ENCODE measurements around the gene SLC16A12. TPM values are rescaled to one million over a fixed set of nuclear protein-coding genes. Genes with fewer than 3 reads are reported as not detected.

Gene SLC16A12
- total and polyA plus RNA-seq, 12 donors: 0.25 to 2.4 (median 0.53) TPM; not detected in 1

DNA sequence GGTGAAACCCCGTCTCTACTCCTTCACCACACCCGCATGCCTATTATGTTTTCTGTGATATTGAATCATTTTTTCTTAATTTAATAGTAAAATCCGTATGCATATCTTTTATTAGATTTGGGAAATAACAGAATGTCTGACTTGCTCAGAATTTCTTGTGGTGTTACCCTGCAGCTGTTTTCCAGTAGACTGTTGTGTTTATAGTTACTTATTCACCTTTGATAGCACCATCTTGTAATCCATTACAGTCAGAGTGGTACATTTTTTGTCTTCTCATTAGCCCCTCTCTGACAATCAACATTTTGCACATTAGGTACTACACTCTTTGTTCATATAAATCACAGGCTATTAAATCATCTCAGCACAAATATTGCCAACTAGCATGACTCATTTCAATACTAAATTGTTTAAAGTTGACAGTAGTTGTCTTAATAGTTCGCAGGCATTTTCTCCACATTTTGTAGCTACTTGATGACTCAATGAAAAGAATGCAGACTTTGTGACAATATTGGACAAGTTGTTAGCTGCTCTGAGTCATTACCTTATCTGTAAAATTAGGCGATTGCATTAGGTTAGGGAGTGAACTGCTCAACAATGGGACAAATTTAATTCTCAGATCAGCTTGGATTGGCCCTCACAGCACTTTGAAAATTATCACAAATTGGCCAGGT lies 17.8 kb upstream of the SLC16A12 start:
- no peak for TF ChIP-seq POLR2A (IDR thresholded peaks at IDR 0.05)
- TF ChIP-seq, protein P1, sequence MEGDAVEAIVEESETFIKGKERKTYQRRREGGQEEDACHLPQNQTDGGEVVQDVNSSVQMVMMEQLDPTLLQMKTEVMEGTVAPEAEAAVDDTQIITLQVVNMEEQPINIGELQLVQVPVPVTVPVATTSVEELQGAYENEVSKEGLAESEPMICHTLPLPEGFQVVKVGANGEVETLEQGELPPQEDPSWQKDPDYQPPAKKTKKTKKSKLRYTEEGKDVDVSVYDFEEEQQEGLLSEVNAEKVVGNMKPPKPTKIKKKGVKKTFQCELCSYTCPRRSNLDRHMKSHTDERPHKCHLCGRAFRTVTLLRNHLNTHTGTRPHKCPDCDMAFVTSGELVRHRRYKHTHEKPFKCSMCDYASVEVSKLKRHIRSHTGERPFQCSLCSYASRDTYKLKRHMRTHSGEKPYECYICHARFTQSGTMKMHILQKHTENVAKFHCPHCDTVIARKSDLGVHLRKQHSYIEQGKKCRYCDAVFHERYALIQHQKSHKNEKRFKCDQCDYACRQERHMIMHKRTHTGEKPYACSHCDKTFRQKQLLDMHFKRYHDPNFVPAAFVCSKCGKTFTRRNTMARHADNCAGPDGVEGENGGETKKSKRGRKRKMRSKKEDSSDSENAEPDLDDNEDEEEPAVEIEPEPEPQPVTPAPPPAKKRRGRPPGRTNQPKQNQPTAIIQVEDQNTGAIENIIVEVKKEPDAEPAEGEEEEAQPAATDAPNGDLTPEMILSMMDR (IDR thresholded peaks at IDR 0.05): no peak
- Histone ChIP-seq H3K9me3 (replicated peaks in 1 of 3) (no peaks in the 10 kb centered on the region), H3K4me3 (no peak overlapping the region), H3K36me3 (replicated peaks in 1 of 2) (no peaks in the 10 kb centered on the region), H3K4me1 (replicated peaks in 1 of 2) (peaks cover 0 to 3% of the 10 kb centered on the region in 2 donors), H3K27ac (peak overlapping the region in 1 of 5 donors; percentile 38), H3K27me3 (no peaks in the 10 kb centered on the region)
- intact Hi-C loops (cut with DNase I): no loop called here
- WGBS, 4 donors: 53 to 58% (median 55%) methylated on average over 5 of the region's 5 CpGs
- DNase-seq: no peak

DNA sequence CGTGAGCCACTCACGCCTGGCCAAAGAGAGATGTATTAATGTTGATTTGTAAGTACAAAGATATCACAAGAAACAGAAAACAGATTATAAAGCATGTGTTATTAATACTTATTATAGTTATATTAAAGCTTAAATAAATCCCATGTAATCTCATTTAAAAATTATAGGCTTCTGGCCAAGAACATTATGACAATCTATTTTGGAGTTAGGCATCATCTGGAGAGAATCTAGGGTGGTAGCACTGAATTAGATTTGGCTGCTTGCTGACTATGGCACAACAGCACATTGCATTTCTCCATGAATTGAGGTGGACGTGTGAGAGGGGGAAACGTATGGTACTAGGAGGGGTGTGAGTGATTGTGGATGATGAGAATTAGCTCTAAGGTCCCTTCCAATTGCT lies 16.8 kb upstream of the SLC16A12 start:
- DNase-seq: no peak
- no peaks in the 10 kb centered on the region for H3K27me3 ChIP-seq
- no peak overlapping the region for H3K27ac ChIP-seq
- H3K4me3 ChIP-seq: no peak overlapping the region
- no peak for TF ChIP-seq POLR2A (IDR thresholded peaks at IDR 0.05)
- TF ChIP-seq, protein P1 (IDR thresholded peaks at IDR 0.05): no peak
- WGBS, 4 donors: 61 to 82% (median 69%) methylated on average over 4 of the region's 4 CpGs
- intact Hi-C loops (cut with DNase I): no loop called here
- no peaks in the 10 kb centered on the region for H3K36me3 ChIP-seq (replicated peaks in 1 of 2)
- H3K9me3 ChIP-seq (replicated peaks in 1 of 3): no peaks in the 10 kb centered on the region
- peaks cover 0 to 3% of the 10 kb centered on the region in 2 donors for H3K4me1 ChIP-seq (replicated peaks in 1 of 2)

GRCh38 chr10:89550509-89550908 lies 15.1 kb upstream of the SLC16A12 start:
- no peak overlapping the region for H3K4me3 ChIP-seq
- intact Hi-C loops (cut with DNase I): no loop called here
- no peaks in the 10 kb centered on the region for H3K27me3 ChIP-seq
- WGBS, 4 donors: 64 to 70% (median 69%) methylated on average over 5 of the region's 5 CpGs
- no peak for DNase-seq
- H3K27ac ChIP-seq: no peak overlapping the region
- H3K9me3 ChIP-seq (replicated peaks in 1 of 3): no peaks in the 10 kb centered on the region
- peaks cover 0 to 3% of the 10 kb centered on the region in 2 donors for H3K4me1 ChIP-seq (replicated peaks in 1 of 2)
- TF ChIP-seq, protein P1 (IDR thresholded peaks at IDR 0.05): no peak
- no peak for TF ChIP-seq POLR2A (IDR thresholded peaks at IDR 0.05)
- H3K36me3 ChIP-seq (replicated peaks in 1 of 2): no peaks in the 10 kb centered on the region

GRCh38 chr10:89549510-89549909 lies 14.1 kb upstream of the SLC16A12 start:
- no peaks in the 10 kb centered on the region for H3K36me3 ChIP-seq (replicated peaks in 1 of 2)
- 68 to 86% (median 71%) methylated on average over 1 of the region's 1 CpG for WGBS, 4 donors
- TF ChIP-seq, protein P1 (IDR thresholded peaks at IDR 0.05): no peak
- TF ChIP-seq POLR2A (IDR thresholded peaks at IDR 0.05): no peak
- DNase-seq: no peak
- no peak overlapping the region for H3K27ac ChIP-seq
- intact Hi-C loops (cut with DNase I): no loop called here
- peaks cover 0 to 3% of the 10 kb centered on the region in 2 donors for H3K4me1 ChIP-seq (replicated peaks in 1 of 2)
- H3K4me3 ChIP-seq: no peak overlapping the region
- no peaks in the 10 kb centered on the region for H3K9me3 ChIP-seq (replicated peaks in 1 of 3)
- no peaks in the 10 kb centered on the region for H3K27me3 ChIP-seq
